Body of pancreas (tissue), 4 donors: ENCODE data around the gene ADCY7. TPM values are rescaled to one million over a fixed set of nuclear protein-coding genes. Genes with fewer than 3 reads are reported as not detected.

Source experiments
- ATAC-seq: fragments of 150-250 bp; one replicate; pipeline ENCODE4 v1.9.1; 2016
- DNase-seq, 4 donors: peaks; one replicate each; pipeline ENCODE4 v3.0.0-alpha.2; 2019
- H3K27ac ChIP-seq, 4 donors: fragments of 200-600 bp; sonication (generic); 1 replicate in 3 of 4; 2 replicates in 1 of 4; pipeline versions ENCODE4 v1.5.1 to v1.6.1; 2016 to 2019; ENCODE audit warnings: mild to moderate bottlenecking in 1 of 4, mixed read lengths in 1 of 4, moderate library complexity in 1 of 4
- H3K27me3 ChIP-seq, 2 donors: fragments of 200-600 bp; sonication (generic); one replicate each; pipeline ENCODE4 v1.6.0; 2016; ENCODE audit warnings: mild to moderate bottlenecking in 1 of 2
- H3K36me3 ChIP-seq, 2 donors: fragments of 200-600 bp; sonication (generic); replicated peaks in 1 of 2; 2 replicates each; pipeline ENCODE4 v1.5.1; 2016; ENCODE audit warnings: low read depth in 2 of 2; ENCODE audit not compliant: insufficient read depth in 1 of 2
- H3K4me1 ChIP-seq: fragments of 200-600 bp; sonication (generic); one replicate; pipeline ENCODE4 v1.6.0; 2016
- H3K4me3 ChIP-seq, 2 donors: fragments of 200-600 bp; sonication (generic); 1 replicate in 1 of 2; 2 replicates in 1 of 2; pipeline ENCODE4 v1.5.1; 2016 to 2019
- H3K9me3 ChIP-seq, 3 donors: fragments of 200-600 bp; sonication (generic); 1 replicate in 2 of 3; 2 replicates in 1 of 3; pipeline ENCODE4 v1.5.1; 2016
- POLR2A ChIP-seq, 3 donors: fragments of 450-650 bp; IDR thresholded peaks; one replicate each; pipeline ENCODE4 v1.6.1; 2016; ENCODE audit warnings: antibody characterized with exemption in 3 of 3, mild to moderate bottlenecking in 2 of 3
- WGBS, 2 donors: methylation state at CpG; one replicate each; pipeline ENCODE4 v1.1.5; 2017; 5-methylcytosine and 5-hydroxymethylcytosine counted together
- intact Hi-C: fragments of 100-400 bp; cut with DNase I; formaldehyde crosslinking; loops from one replicate; pipeline ENCODE4 v1.15.1; 2023
- total RNA-seq, 2 donors: library from RNA; depleted of rRNA; stranded (reverse); fragments of >200 nt; gene quantifications; one replicate each; pipeline ENCODE4 v1.1.0, GENCODE V29; 2016
- TF ChIP-seq, protein P1 (sequence below), 7 experiments: fragments of 450-650 bp in 4 of 7; fragments of 200-600 bp in 3 of 7; sonication (generic) in 3 of 7; IDR thresholded peaks; one replicate each; pipeline ENCODE4 v1.5.1; 2016 to 2019; ENCODE audit warnings: antibody characterized with exemption in 7 of 7

ADCY7 gene
- total RNA-seq, 2 donors from 2014 or later: 4.9 to 8.6 TPM

DNA sequence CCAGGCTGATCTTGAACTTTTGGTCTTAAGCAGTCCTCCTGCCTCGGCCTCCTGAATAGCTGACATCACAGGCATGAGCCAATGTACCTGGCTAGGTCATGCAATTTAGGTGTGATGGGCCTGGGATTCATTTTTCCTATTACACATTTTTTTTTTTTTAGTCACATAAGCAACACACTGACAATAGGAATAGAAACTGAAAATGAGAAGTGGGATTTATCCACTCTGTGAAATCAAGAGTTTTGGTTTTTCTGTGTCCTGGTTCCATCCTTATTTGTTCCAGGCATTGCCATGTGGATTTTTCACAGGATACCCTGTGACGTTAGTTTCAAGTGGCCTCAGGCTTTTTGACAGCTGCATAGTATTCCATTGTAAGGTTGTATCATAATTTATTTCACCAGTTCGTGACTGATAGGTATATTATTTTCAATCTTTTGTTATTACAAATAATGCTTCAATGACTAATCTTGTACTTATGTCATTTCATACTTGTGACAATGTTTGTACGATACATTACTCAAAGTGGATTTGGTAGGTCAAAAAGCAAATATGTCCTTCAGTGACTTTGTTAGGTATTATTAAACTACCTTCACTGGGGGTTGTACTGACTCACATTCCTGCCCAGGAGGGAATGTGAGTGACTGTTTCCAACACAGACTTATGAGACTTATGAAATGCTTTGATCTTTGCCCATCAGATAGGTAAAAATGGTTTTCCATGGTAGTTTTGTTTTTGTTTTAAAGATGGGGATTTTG, 10.6 kb downstream of the ADCY7 start:
- no peak overlapping the region for H3K27ac ChIP-seq
- no peak for DNase-seq
- no peaks in the 10 kb centered on the region for H3K4me1 ChIP-seq
- TF ChIP-seq, protein P1, sequence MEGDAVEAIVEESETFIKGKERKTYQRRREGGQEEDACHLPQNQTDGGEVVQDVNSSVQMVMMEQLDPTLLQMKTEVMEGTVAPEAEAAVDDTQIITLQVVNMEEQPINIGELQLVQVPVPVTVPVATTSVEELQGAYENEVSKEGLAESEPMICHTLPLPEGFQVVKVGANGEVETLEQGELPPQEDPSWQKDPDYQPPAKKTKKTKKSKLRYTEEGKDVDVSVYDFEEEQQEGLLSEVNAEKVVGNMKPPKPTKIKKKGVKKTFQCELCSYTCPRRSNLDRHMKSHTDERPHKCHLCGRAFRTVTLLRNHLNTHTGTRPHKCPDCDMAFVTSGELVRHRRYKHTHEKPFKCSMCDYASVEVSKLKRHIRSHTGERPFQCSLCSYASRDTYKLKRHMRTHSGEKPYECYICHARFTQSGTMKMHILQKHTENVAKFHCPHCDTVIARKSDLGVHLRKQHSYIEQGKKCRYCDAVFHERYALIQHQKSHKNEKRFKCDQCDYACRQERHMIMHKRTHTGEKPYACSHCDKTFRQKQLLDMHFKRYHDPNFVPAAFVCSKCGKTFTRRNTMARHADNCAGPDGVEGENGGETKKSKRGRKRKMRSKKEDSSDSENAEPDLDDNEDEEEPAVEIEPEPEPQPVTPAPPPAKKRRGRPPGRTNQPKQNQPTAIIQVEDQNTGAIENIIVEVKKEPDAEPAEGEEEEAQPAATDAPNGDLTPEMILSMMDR (IDR thresholded peaks at IDR 0.05): no peak
- no peak for TF ChIP-seq POLR2A (IDR thresholded peaks at IDR 0.05)
- H3K27me3 ChIP-seq: no peaks in the 10 kb centered on the region
- WGBS, 2 donors: 78 to 88% methylated on average over 4 of the region's 4 CpGs
- no peak overlapping the region for H3K4me3 ChIP-seq
- ATAC-seq: no peak
- no peaks in the 10 kb centered on the region for H3K36me3 ChIP-seq
- H3K9me3 ChIP-seq: no peaks in the 10 kb centered on the region
- intact Hi-C loops: no loop called here

DNA sequence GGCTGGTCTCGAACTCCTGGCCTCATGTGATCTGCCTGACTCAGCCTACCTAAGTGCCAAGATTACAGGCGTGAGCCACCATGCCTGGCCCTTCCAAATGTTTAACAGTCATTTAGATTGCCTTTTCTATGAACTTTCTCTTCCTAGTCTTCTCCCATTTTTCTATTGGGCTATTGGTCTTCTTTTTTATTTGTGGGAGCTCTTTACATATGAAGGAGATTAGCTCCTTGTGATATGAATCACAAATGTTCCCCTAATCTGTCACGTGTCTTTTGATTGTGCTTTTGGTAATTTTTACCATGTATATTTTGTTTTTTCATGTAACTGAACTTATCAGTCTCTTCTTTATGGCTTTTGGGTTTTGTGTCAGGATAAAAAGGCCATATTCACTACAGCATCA, 11.9 kb downstream of the ADCY7 start:
- Histone ChIP-seq H3K4me1 (no peaks in the 10 kb centered on the region), H3K36me3 (no peaks in the 10 kb centered on the region), H3K27ac (no peak overlapping the region), H3K9me3 (no peaks in the 10 kb centered on the region), H3K4me3 (no peak overlapping the region), H3K27me3 (no peaks in the 10 kb centered on the region)
- TF ChIP-seq, protein P1 (IDR thresholded peaks at IDR 0.05): no peak
- no peak for TF ChIP-seq POLR2A (IDR thresholded peaks at IDR 0.05)
- 66 to 67% methylated on average over 3 of the region's 3 CpGs for WGBS, 2 donors
- intact Hi-C loops: no loop called here
- DNase-seq (no peak), ATAC-seq (no peak)

DNA sequence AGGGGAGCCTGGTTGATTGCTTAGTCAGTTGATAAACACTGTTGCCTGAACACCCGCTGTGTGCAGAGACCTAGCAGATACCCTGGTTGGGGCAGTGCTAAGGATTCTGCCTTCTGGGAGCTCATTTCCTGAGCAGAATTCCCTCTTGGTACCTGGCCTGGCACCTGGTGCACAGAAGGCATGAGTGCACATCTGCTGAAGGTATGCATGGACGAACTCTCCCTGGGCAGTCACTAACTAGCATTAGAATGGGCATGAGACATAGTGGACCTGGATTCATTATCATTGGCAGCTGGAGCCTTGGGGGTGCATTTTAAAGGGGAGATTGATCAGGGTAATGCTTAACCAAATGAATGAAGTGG, 13.1 kb downstream of the ADCY7 start:
- Histone ChIP-seq H3K4me3 (no peak overlapping the region), H3K4me1 (no peaks in the 10 kb centered on the region), H3K9me3 (no peaks in the 10 kb centered on the region), H3K36me3 (no peaks in the 10 kb centered on the region), H3K27ac (peak overlapping the region in 1 of 4 donors; percentile 27), H3K27me3 (no peaks in the 10 kb centered on the region)
- ATAC-seq: no peak
- intact Hi-C loops: no loop called here
- 78 to 89% methylated on average over 2 of the region's 2 CpGs for WGBS, 2 donors
- DNase-seq: no peak
- no peak for TF ChIP-seq POLR2A (IDR thresholded peaks at IDR 0.05)
- TF ChIP-seq, protein P1 (IDR thresholded peaks at IDR 0.05): no peak

DNA sequence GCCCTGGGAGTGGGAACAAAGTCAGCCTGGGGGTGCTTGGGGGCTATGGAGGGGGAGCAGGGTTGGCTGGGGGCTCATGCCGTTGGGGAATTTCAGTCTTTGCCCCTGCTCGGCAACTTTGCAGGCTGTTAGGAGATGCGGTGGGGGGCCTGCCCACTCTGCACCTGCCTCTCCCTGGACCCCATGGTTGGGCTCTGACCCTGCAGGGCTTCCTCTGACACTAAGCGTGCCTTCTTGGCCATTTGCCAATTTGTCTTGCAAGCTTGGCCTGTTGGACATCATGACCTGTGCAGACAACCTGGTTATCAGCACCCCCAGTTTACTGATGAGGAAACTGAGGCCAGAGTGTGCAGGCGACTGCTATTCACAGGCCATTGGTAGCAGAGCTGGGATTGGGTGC, 14.6 kb downstream of the ADCY7 start:
- H3K27ac ChIP-seq: no peak overlapping the region
- H3K4me1 ChIP-seq: no peaks in the 10 kb centered on the region
- 77 to 85% methylated on average over 4 to 5 of the region's 5 CpGs for WGBS, 2 donors
- no peak overlapping the region for H3K4me3 ChIP-seq
- no peaks in the 10 kb centered on the region for H3K36me3 ChIP-seq
- no peak for DNase-seq
- no peaks in the 10 kb centered on the region for H3K9me3 ChIP-seq
- no peaks in the 10 kb centered on the region for H3K27me3 ChIP-seq
- intact Hi-C loops: no loop called here
- TF ChIP-seq, protein P1 (IDR thresholded peaks at IDR 0.05): no peak
- no peak for TF ChIP-seq POLR2A (IDR thresholded peaks at IDR 0.05)
- no peak for ATAC-seq
